MM.1S (cell line): ENCODE measurements around the gene VWA1.

Source experiments
- DNase-seq: peaks from one replicate; pipeline ENCODE4 v3.0.0-alpha.2; 2015
- H2AFZ ChIP-seq: fragments of 300-600 bp; sonication (generic); 2 replicates; pipeline ENCODE4 v1.6.0; 2016; ENCODE audit warnings: antibody characterized with exemption, low read length
- H3F3A ChIP-seq: fragments of 300-600 bp; sonication (generic); 2 replicates; pipeline ENCODE4 v1.6.1; 2016; ENCODE audit warnings: mild to moderate bottlenecking, antibody characterized with exemption, low read length, moderate library complexity, mixed read lengths; ENCODE audit not compliant: insufficient read depth
- H3K27ac ChIP-seq: fragments of 300-600 bp; sonication (generic); 2 replicates; pipeline ENCODE4 v1.5.1; 2016; ENCODE audit warnings: mild to moderate bottlenecking, low read length
- H3K27me3 ChIP-seq: fragments of 300-600 bp; sonication (generic); replicated peaks from 2 replicates; pipeline ENCODE4 v1.6.0; 2016; ENCODE audit warnings: low read length; ENCODE audit not compliant: insufficient read depth
- H3K36me3 ChIP-seq: fragments of 300-600 bp; sonication (generic); replicated peaks from 2 replicates; pipeline ENCODE4 v1.6.1; 2016; ENCODE audit warnings: mild to moderate bottlenecking, low read length, mixed read lengths; ENCODE audit not compliant: insufficient read depth
- H3K4me1 ChIP-seq: fragments of 300-600 bp; sonication (generic); 2 replicates; pipeline ENCODE4 v1.6.1; 2016; ENCODE audit warnings: low read length, mixed read lengths
- H3K4me2 ChIP-seq: fragments of 300-600 bp; sonication (generic); 2 replicates; pipeline ENCODE4 v1.6.0; 2016; ENCODE audit warnings: low read depth, low read length
- H3K4me3 ChIP-seq: fragments of 300-600 bp; sonication (generic); 2 replicates; pipeline ENCODE4 v1.5.1; 2016; ENCODE audit warnings: low read length, mixed read lengths
- H3K79me2 ChIP-seq: fragments of 300-600 bp; sonication (generic); 2 replicates; pipeline ENCODE4 v1.6.1; 2016; ENCODE audit warnings: mixed run types, low read length, mixed read lengths
- H3K9ac ChIP-seq: fragments of 300-600 bp; sonication (generic); 2 replicates; pipeline ENCODE4 v1.6.1; 2016; ENCODE audit warnings: low read length, mixed read lengths
- H3K9me2 ChIP-seq: fragments of 300-600 bp; sonication (generic); replicated peaks from 2 replicates; pipeline ENCODE4 v1.6.1; 2016; ENCODE audit warnings: mild to moderate bottlenecking, low read length, mixed read lengths; ENCODE audit not compliant: insufficient read depth
- H3K9me3 ChIP-seq: fragments of 300-600 bp; sonication (generic); replicated peaks from 2 replicates; pipeline ENCODE4 v1.6.1; 2016; ENCODE audit warnings: mild to moderate bottlenecking, low read length, mixed read lengths; ENCODE audit not compliant: insufficient read depth
- H4K20me1 ChIP-seq: fragments of 300-600 bp; sonication (generic); 2 replicates; pipeline ENCODE4 v1.6.1; 2016; ENCODE audit warnings: mild to moderate bottlenecking, low read length, moderate library complexity, mixed read lengths; ENCODE audit not compliant: insufficient read depth
- CTCF ChIP-seq: fragments of 300-600 bp; sonication (generic); IDR thresholded peaks from 2 replicates; pipeline ENCODE4 v1.5.1; 2016; ENCODE audit warnings: antibody characterized with exemption, low read length, mixed read lengths
- EZH2 ChIP-seq: fragments of 300-600 bp; sonication (generic); optimal IDR thresholded peaks from 2 replicates; pipeline ENCODE3; 2017; ENCODE audit warnings: low read depth, mild to moderate bottlenecking, antibody characterized with exemption, low read length, mixed read lengths
- EZH2phosphoT487 ChIP-seq: fragments of 300-600 bp; sonication (generic); IDR thresholded peaks from 2 replicates; pipeline ENCODE4 v1.6.1; 2018; ENCODE audit warnings: antibody characterized with exemption, low read length

Gene VWA1

GRCh38 chr1:1397839-1398523 is 37.5 kb upstream of the VWA1 start:
- H3K27me3 ChIP-seq: no peaks in the 10 kb centered on the region
- H3K9ac ChIP-seq: peak overlapping the region; percentile 97; the same call in 1 of the 2 replicates
- H3F3A ChIP-seq: peaks cover 8% of the 10 kb centered on the region
- H3K9me2 ChIP-seq: no peaks in the 10 kb centered on the region
- no peak for DNase-seq
- peaks cover 14% of the 10 kb centered on the region for H3K4me1 ChIP-seq
- H3K27ac ChIP-seq: no peak overlapping the region
- H3K4me2 ChIP-seq: peak overlapping the region; percentile 90
- no peak overlapping the region for H2AFZ ChIP-seq
- H3K79me2 ChIP-seq: peaks cover 84% of the 10 kb centered on the region
- peak overlapping the region; percentile 99 for H3K4me3 ChIP-seq
- no peaks in the 10 kb centered on the region for H3K9me3 ChIP-seq
- TF ChIP-seq CTCF: no peak
- no peak for TF ChIP-seq EZH2
- TF ChIP-seq EZH2phosphoT487: no peak
- peaks cover 18% of the 10 kb centered on the region for H3K36me3 ChIP-seq
- no peaks in the 10 kb centered on the region for H4K20me1 ChIP-seq

DNA sequence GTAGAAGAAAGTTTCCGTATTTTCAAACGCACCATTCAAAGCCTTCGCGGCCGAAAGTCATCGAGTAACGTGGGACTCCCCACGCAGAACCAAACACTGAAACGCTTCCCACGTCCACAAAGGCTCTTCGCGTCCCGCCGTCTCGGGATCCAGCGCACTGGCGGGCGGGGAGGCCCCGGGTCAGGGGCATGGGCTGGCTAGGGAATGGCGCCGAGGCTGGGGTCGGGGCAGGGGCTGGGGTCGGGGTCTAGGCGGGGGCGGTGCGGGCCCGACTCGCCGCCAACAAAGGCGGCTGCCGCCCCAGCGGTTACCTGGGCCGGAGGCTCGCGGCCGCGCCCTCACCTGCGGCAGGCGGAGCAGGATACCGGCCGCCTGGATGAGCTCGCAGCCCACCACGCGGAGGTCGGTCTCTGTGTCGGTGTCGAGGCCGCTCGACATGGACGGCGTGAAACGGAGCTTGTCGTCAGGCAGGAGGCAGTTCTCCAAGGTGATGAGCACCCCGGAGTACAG is 36.8 kb upstream of the VWA1 start:
- TF ChIP-seq EZH2 (no peak), CTCF (no peak), EZH2phosphoT487 (no peak)
- Histone ChIP-seq H3K27me3 (no peaks in the 10 kb centered on the region), H3K4me3 (peak overlapping the region; percentile 99), H3K4me2 (peak overlapping the region; percentile 90), H3K9me3 (no peaks in the 10 kb centered on the region), H3K79me2 (peaks cover 79% of the 10 kb centered on the region), H3F3A (peaks cover 11% of the 10 kb centered on the region), H3K9ac (peak overlapping the region; percentile 97), H2AFZ (0 out of 2 replicates have a peak overlapping the region, but pooled peaks have one; percentile 42), H3K4me1 (peaks cover 14% of the 10 kb centered on the region), H3K9me2 (no peaks in the 10 kb centered on the region), H3K36me3 (peaks cover 11% of the 10 kb centered on the region), H3K27ac (peak overlapping the region; percentile 33; the same call in 1 of the 2 replicates), H4K20me1 (no peaks in the 10 kb centered on the region)
- no peak for DNase-seq

DNA sequence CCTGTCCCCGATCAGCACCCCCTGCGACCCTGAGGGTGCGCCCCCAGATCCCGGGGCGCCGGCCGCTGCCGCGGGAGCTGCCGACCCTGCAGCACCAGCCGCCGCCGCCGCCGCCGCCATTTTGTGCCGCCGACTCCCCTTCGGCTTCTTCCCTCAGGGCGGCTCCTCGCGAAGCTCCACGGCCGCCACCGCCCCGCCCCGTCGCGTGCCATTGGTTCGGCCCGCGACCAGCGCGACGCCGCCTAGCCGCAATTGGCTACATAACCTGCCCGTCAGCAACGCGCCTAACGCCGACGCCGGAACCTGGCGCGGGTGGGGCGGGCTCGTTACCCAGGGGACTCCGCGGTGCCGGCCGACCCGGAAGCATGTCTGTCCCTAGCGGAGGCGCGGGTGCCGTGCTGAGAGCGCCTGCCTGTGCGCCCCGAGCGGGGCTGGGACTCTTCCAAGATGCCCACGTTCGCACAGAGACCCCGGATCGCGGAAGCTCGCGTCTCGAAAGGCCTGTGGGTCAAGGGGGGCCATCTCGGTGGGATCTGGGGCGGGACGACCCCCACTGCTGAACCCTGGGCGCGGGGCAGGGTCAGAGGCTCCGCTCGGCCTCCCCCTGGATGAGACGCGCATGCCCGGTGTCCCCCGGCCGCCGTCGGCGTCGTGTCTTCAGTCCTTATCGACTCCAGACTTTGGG is 36.2 kb upstream of the VWA1 start, which contains the start of gene CCNL2:
TSS of gene CCNL2 (minus strand) at position 149 of the 685 bp plus-strand sequence. CDS start at position 120, 29 bp downstream.
- Histone ChIP-seq H3K27me3 (no peaks in the 10 kb centered on the region), H3K4me1 (peaks cover 14% of the 10 kb centered on the region), H3K9me3 (no peaks in the 10 kb centered on the region), H3K4me3 (peak within 1 kb of the TSS; percentile 100), H3K36me3 (peaks cover 11% of the 10 kb centered on the region), H3K79me2 (peaks cover 76% of the 10 kb centered on the region), H3K9ac (peak within 1 kb of the TSS; percentile 97), H3K4me2 (peak within 1 kb of the TSS; percentile 90), H2AFZ (peak within 1 kb of the TSS; percentile 83), H3K27ac (peak within 1 kb of the TSS; percentile 61; the same call in 1 of the 2 replicates), H4K20me1 (no peaks in the 10 kb centered on the region), H3K9me2 (no peaks in the 10 kb centered on the region), H3F3A (peaks cover 13% of the 10 kb centered on the region)
- TF ChIP-seq EZH2 (no peak), CTCF (peak; percentile 43)
- peak; percentile 99 for DNase-seq
